GM12864 (cell line): ENCODE measurements around the gene DIP2A.

Experiments used
- DNase-seq: peaks from one replicate; pipeline ENCODE4 v3.0.0-alpha.2; 2011; ENCODE audit warnings: low read depth
- H3K4me3 ChIP-seq: 2 replicates; pipeline ENCODE4 v1.5.1; 2011; ENCODE audit warnings: mild to moderate bottlenecking, low read depth, low read length, control low read depth
- TF ChIP-seq, protein P1 (sequence below): IDR thresholded peaks from 2 replicates; pipeline ENCODE4 v1.5.1; 2011; ENCODE audit warnings: low read depth, mild to moderate bottlenecking, moderate library complexity, low read length, control low read depth, inconsistent platforms; ENCODE audit errors: missing control alignments

DIP2A gene

DNA sequence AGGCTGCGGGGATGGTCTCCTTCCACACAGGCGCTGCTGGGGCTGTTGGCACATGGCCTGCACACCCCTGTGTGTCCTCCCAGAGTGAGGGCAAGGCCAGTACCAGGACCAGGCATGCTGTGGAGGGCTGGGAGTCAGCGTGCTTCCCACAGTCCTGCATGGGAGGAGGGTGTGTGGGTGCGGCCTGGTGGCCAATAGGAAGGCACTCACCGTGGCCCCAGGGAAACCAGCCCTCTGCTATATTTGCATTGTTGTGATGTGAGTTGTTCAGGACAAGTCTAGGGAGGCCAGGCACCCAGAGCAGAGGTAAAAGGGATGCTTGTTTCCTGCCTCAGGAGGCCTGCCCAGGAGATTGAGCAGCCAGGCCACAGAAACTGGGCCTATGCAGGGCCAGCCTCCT lies 86.7 kb downstream of the DIP2A start:
- DNase-seq = no peak
- TF ChIP-seq, protein P1, sequence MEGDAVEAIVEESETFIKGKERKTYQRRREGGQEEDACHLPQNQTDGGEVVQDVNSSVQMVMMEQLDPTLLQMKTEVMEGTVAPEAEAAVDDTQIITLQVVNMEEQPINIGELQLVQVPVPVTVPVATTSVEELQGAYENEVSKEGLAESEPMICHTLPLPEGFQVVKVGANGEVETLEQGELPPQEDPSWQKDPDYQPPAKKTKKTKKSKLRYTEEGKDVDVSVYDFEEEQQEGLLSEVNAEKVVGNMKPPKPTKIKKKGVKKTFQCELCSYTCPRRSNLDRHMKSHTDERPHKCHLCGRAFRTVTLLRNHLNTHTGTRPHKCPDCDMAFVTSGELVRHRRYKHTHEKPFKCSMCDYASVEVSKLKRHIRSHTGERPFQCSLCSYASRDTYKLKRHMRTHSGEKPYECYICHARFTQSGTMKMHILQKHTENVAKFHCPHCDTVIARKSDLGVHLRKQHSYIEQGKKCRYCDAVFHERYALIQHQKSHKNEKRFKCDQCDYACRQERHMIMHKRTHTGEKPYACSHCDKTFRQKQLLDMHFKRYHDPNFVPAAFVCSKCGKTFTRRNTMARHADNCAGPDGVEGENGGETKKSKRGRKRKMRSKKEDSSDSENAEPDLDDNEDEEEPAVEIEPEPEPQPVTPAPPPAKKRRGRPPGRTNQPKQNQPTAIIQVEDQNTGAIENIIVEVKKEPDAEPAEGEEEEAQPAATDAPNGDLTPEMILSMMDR = no peak
- no peak overlapping the region for H3K4me3 ChIP-seq

DNA sequence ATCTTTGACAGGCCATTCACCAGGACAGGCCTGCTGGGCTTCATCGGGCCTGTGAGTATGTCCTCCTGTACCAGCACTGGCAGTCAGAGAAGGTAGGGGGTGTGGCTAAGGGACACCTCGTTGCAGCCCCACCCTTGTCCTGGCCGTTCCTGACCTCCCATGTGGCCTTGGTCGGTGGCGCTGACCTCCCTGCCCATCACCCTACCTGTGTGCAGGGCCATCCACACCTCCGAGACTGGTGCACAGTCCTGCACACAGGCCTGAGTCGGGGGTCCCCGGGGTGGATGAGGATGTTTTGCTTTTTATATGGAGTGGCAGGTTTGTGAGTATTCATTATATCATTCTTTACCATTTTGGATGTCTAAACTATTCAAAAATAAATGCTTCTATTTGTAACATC lies 87.2 kb downstream of the DIP2A start:
- TF ChIP-seq, protein P1 = no peak
- no peak for DNase-seq
- H3K4me3 ChIP-seq = no peak overlapping the region

DNA sequence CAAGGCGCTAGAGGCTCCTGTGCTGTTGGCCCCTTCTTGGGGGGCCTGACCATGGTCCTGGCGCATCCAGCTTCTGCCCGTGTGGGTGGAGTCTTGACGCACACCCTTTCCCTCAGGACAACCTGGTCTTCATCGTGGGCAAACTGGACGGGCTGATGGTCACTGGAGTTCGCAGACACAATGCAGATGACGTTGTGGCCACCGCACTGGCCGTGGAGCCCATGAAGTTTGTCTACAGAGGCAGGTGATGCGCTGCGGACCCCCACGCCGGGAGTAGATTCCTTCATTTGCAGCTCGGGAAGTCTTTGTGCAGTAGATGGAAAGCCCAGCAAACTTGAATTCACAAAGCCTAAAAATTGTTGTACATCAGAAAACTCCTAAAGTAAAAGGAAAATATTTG lies 88.1 kb downstream of the DIP2A start:
- TF ChIP-seq, protein P1 = no peak
- H3K4me3 ChIP-seq = no peak overlapping the region
- no peak for DNase-seq

DNA sequence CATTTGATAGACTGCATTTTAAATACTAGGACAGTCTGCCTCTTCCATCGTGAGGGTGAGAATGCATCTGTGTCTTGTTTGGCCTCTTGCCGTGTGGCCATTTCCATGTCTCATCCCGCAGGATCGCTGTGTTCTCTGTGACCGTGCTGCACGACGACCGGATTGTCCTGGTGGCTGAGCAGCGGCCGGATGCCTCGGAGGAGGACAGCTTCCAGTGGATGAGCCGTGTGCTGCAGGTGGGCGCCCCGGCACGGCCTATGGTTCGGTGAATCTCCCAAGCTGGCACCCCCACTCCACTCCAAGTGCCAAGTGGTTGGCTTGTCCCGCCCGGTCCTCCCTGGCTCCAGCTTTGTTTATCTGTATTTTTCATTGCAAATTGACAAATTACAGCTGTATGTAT lies 91.0 kb downstream of the DIP2A start:
- DNase-seq = no peak
- no peak overlapping the region for H3K4me3 ChIP-seq
- TF ChIP-seq, protein P1 = no peak

DNA sequence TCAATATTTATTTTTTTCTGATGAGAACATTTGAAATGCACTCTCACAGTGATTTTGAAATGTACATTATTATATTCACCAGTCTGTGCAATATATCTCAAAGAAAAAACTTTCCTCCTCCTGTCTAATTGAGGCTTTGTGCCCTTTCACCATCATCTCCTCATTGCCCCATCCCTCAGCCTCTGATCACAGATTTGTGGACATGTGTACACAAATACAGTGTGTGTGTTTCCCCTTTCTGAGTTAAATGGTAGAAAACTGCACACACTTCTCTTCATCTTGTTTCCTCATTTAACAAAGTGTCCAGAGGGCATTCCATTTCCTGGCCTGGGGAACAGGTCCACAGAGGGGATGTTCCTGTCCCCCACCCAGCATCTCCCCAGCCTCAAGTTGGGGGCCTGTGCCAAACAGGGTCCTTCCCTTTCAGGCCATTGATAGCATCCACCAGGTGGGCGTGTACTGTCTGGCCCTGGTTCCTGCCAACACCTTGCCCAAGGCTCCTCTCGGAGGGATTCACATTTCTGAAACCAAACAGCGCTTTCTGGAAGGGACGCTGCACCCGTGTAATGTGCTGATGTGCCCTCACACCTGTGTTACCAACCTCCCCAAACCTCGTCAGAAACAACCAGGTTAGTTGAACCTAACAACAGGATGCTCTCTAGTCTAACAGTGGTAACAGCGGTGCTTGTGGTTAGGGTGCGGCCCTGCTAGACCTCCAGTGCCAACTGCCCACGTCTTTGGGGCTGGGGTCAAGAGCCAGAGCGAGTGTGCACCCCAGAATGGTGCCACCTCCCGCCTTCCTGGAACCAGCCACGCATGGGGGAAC lies 91.6 kb downstream of the DIP2A start:
- no peak overlapping the region for H3K4me3 ChIP-seq
- TF ChIP-seq, protein P1 = no peak
- no peak for DNase-seq

DNA sequence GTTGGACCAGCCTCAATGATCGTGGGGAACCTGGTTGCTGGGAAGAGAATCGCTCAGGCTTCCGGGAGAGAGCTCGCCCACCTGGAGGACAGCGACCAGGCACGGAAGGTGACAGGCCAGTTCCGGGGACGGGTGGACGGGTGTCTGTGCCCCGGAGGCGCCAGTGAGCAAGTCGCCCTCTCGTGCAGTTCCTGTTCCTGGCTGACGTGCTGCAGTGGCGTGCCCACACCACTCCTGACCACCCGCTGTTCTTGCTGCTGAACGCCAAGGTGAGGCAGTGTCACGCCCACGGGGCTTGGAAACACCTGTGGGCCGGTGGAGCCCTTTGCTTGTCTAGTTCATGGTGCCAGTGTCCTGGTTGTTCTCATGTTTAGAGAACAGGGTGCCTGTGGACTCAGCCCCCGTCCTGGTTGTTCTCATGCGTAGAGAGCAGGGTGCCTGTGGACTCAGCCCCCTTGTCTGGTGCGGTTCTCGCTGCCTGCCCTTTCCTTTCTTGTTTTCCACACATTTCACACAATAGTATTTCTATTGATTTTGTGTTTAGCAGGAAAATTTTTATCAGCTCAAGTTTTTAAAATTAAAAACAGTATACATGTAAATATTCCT lies 93.0 kb downstream of the DIP2A start:
- H3K4me3 ChIP-seq = no peak overlapping the region
- TF ChIP-seq, protein P1 = peak; percentile 18
- DNase-seq = no peak
